ENCODE measurements around the gene ATP2C2. TPM values are rescaled to one million over a fixed set of nuclear protein-coding genes. Genes with fewer than 3 reads are reported as not detected.

Gene ATP2C2
- total RNA-seq, 1 donor from 2014 or later: not detected

DNA sequence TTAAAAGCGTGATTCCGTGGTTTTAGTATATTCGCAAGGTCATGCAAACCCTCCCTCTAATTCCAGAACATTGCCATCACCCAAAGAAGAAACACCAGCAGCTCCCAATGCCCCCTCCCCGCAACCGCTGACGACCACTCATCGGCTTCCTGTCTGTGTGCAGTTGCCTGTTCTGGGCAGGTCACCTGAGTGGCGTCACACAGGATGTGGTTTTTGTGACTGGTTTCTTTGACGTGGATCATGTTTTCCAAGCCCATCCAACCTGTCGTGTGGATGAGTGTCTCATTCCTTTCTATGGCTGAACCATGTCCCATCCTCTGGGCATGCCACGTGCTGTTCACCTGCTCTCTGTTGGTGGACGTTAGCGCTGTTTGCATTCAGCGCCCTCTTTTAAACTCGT is 8.2 kb upstream of the ATP2C2 start:
- intact Hi-C loops (cut with micrococcal nuclease): no loop called here
- Mint-ChIP-seq H3K4me1 (ENCODE audit: low read depth) (peaks cover 37% of the 10 kb centered on the region), H3K36me3 (ENCODE audit: low read depth) (peaks cover 4% of the 10 kb centered on the region), H3K4me3 (ENCODE audit: low read depth) (peak overlapping the region; percentile 17), H3K9me3 (no peaks in the 10 kb centered on the region), H3K27ac (peak overlapping the region; percentile 72), H3K27me3 (ENCODE audit: low read depth) (peaks cover 5% of the 10 kb centered on the region)
- peak; percentile 53 for DNase-seq (ENCODE audit: low spot score)

DNA sequence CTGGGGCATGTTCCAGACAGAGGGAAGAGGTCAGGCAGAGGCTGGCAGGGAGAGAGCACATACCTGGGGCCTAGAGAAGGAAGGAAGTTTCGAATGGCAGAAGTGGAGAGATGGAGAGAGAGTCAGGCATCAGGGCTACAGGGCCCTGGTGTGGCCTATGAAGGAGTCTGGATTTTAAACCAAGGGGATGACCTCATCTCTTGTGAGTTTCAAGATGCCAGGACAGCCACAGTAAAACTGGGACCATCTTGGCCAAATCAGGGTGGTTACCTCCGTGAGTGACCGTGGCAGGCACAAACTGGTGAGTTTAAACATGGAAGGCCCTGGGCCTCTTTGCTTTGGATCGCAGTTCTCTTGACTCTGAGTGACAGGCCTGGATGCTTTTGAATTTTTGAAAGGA is 7.6 kb upstream of the ATP2C2 start:
- no peak for DNase-seq (ENCODE audit: low spot score)

DNA sequence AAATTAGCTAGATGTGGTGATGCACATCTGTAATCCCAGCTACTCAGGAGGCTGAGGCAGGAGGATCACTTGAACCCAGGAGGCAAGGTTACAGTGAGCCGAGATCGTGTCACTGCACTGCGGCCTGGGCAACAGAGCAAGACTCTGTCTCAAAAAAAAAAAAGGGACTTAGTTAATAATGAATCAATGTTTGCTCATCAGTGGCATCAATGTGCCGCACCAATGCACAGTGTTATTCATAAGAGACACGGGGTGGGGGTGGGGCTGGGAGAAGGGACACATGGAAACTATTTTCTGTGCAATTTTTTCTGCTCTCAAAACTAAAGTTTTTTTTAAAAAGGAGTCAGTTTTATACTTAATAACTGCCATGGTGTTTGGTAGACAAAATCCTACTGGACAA is 6.8 kb upstream of the ATP2C2 start:
- peaks cover 37% of the 10 kb centered on the region for H3K4me1 Mint-ChIP-seq (ENCODE audit: low read depth)
- peaks cover 4% of the 10 kb centered on the region for H3K36me3 Mint-ChIP-seq (ENCODE audit: low read depth)
- H3K4me3 Mint-ChIP-seq (ENCODE audit: low read depth): no peak overlapping the region
- no peak for DNase-seq (ENCODE audit: low spot score)
- intact Hi-C loops (cut with micrococcal nuclease): no loop called here
- H3K27me3 Mint-ChIP-seq (ENCODE audit: low read depth): peaks cover 12% of the 10 kb centered on the region
- no peaks in the 10 kb centered on the region for H3K9me3 Mint-ChIP-seq
- H3K27ac Mint-ChIP-seq: no peak overlapping the region

More for the DNA sequence above, 7.6 kb upstream of the ATP2C2 start:
- Mint-ChIP-seq H3K4me1 (ENCODE audit: low read depth) (peaks cover 37% of the 10 kb centered on the region), H3K9me3 (no peaks in the 10 kb centered on the region), H3K4me3 (ENCODE audit: low read depth) (no peak overlapping the region), H3K27me3 (ENCODE audit: low read depth) (peaks cover 5% of the 10 kb centered on the region), H3K27ac (peak overlapping the region; percentile 72), H3K36me3 (ENCODE audit: low read depth) (peaks cover 4% of the 10 kb centered on the region)
- intact Hi-C loops (cut with micrococcal nuclease): no loop called here

DNA sequence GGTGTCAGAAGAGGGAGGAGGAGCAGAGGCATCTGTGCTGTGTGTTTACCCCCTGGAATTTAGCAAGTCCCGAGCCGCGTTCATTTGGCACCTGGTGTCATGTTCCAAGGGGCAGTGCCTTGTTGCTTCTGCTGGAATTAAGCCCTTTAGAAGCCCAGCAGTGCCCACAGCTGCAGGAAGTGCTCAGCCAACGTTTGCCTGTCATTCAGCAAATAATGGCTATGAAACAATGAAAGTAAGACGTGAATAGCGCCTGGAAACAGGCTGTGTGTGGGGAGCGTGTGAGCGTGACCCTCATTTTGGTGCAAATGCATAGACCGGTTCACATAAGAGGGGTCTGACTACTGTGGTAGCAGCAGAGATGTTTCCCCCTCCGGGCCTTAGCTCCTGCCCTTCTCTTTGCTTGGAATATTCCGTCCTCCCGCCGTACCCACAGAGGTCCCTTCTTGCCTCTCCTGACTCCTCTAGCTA is 5.8 kb upstream of the ATP2C2 start:
- peaks cover 4% of the 10 kb centered on the region for H3K36me3 Mint-ChIP-seq (ENCODE audit: low read depth)
- H3K4me3 Mint-ChIP-seq (ENCODE audit: low read depth): no peak overlapping the region
- H3K4me1 Mint-ChIP-seq (ENCODE audit: low read depth): peaks cover 27% of the 10 kb centered on the region
- DNase-seq (ENCODE audit: low spot score): no peak
- H3K27ac Mint-ChIP-seq: no peak overlapping the region
- intact Hi-C loops (cut with micrococcal nuclease): no loop called here
- H3K27me3 Mint-ChIP-seq (ENCODE audit: low read depth): peaks cover 21% of the 10 kb centered on the region
- H3K9me3 Mint-ChIP-seq: no peaks in the 10 kb centered on the region

DNA sequence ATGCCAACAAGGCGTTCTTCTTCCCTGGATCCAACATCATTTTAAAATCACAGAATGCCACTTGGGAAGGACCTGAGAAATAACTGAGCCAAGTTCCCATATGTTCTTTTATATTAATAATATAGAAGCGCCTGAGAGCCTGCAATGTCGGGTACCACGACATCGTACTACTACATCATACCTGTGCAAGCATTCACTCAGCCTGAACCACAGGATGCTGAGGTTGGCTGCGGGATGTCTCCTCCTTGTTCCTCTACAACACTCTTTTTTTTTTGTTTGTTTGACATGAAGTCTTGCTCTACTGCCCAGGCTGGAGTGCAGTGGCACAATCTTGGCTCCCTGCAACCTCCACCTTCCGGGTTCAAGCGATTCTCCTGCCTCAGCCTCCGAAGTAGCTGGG is 2.1 kb upstream of the ATP2C2 start:
- Mint-ChIP-seq H3K27me3 (ENCODE audit: low read depth) (peaks cover 50% of the 10 kb centered on the region), H3K27ac (no peak overlapping the region), H3K36me3 (ENCODE audit: low read depth) (no peaks in the 10 kb centered on the region), H3K4me3 (ENCODE audit: low read depth) (no peak overlapping the region), H3K4me1 (ENCODE audit: low read depth) (peaks cover 2% of the 10 kb centered on the region), H3K9me3 (no peaks in the 10 kb centered on the region)
- intact Hi-C loops (cut with micrococcal nuclease): no loop called here
- DNase-seq (ENCODE audit: low spot score): no peak

DNA sequence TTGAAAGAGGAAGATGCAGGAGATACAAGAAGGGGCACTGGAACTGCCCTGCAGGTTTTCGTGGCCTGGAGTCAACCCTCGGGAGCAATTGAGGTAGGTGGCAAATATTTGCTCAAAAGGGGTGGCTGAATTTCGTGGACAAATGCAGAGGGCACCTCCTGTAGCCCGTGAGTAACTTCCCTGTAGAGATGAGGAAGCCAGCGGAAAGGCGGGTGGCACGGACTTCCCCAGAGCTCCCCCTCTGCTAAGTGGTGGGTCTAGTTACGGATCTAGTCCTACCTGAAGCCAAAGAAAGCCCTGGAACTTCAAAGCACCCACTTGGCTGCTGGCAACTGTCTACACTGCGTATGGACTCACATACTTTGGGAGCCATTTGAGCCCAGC is 1.0 kb upstream of the ATP2C2 start:
- peaks cover 2% of the 10 kb centered on the region for H3K4me1 Mint-ChIP-seq (ENCODE audit: low read depth)
- no peak overlapping the region for H3K4me3 Mint-ChIP-seq (ENCODE audit: low read depth)
- no peak for DNase-seq (ENCODE audit: low spot score)
- peaks cover 56% of the 10 kb centered on the region for H3K27me3 Mint-ChIP-seq (ENCODE audit: low read depth)
- intact Hi-C loops (cut with micrococcal nuclease): no loop called here
- no peaks in the 10 kb centered on the region for H3K9me3 Mint-ChIP-seq
- no peaks in the 10 kb centered on the region for H3K36me3 Mint-ChIP-seq (ENCODE audit: low read depth)
- no peak overlapping the region for H3K27ac Mint-ChIP-seq

DNA sequence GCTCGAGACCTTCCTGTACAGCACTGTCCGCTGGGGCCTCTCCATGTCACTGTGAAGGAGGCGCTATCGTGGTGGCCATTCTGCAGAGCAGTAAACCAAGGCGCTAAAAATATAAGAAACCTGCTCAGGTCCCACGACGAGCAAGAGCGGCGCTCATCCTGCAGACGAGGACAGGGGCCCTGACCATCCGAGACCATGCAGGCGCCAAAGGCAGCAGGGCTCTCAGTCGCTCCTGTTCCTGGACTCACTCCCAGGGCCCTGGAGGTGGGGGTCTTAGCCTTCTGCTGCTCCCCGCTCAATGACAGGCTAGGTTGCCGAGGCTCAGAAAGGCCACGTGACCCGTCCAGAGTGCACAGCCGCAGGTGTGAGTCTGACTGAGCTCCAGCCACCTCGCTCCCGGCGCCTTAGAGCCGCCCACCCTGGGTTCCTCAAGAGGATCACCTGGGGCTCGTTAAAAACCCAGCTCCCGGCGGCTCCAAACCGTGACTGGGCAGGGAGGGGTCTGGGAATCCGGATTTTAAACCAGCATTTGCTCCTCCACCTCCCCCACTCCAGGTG is 509 bp upstream of the ATP2C2 start:
- no peaks in the 10 kb centered on the region for H3K9me3 Mint-ChIP-seq
- H3K27ac Mint-ChIP-seq: no peak overlapping the region
- no peak overlapping the region for H3K4me3 Mint-ChIP-seq (ENCODE audit: low read depth)
- no peaks in the 10 kb centered on the region for H3K36me3 Mint-ChIP-seq (ENCODE audit: low read depth)
- intact Hi-C loops (cut with micrococcal nuclease): no loop called here
- peaks cover 2% of the 10 kb centered on the region for H3K4me1 Mint-ChIP-seq (ENCODE audit: low read depth)
- DNase-seq (ENCODE audit: low spot score): no peak
- peaks cover 56% of the 10 kb centered on the region for H3K27me3 Mint-ChIP-seq (ENCODE audit: low read depth)

DNA sequence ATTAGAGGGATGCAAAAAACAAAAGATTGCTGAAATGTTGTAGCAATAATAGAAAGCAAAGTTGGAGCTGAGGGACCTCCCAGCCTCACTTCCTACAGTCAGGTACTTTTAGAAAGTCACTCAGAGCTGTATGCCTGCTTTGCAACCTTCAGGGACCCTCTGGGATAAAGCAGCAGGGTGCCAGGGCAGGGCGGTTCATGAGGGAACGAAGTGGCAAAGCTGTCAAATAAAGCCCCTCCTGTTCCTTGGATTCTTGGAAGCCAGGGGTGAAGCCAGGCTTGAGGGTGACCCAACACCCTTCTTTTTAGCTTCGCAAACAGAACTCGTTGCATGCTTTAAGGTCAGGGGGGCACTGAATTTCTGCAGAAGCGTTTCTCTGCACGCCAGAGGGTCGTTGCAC is 767 bp downstream of the ATP2C2 start:
- H3K4me1 Mint-ChIP-seq (ENCODE audit: low read depth): peaks cover 7% of the 10 kb centered on the region
- no peak overlapping the region for H3K27ac Mint-ChIP-seq
- DNase-seq (ENCODE audit: low spot score): no peak
- no peak overlapping the region for H3K4me3 Mint-ChIP-seq (ENCODE audit: low read depth)
- H3K9me3 Mint-ChIP-seq: no peaks in the 10 kb centered on the region
- peaks cover 55% of the 10 kb centered on the region for H3K27me3 Mint-ChIP-seq (ENCODE audit: low read depth)
- intact Hi-C loops (cut with micrococcal nuclease): no loop called here
- no peaks in the 10 kb centered on the region for H3K36me3 Mint-ChIP-seq (ENCODE audit: low read depth)

DNA sequence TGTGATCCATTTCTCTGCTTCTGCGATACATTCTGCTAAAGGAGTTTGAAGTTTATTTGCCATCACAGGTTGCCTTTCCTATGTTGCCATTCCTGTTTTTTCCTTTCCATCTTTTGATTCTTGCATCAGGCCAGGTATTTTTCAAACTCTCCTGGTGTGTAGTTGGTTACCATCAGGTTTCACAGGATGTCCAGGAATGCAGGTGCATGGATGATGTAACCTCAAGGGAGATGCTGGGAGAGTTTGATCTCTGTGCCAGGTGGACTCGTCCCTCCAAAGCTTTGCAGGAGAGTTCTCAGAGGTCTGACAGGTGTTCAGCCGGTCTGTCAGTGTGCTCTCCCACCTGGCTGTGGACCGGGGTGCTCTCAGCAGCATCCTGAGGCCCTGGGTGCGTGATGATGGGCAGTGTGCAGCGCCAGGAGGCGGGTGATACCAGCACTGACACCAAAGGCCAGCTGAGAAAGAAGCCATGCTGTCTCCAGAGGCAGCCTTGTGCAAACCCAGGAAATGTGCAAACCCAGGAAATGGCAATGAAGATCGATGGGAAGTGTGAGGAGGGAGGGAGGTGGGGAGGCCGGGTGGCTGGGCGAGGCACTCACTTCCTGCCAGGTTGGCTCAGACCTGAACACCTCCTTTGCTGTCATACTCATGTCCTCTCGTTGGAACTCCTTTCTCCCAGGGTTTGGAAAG is 1.7 kb downstream of the ATP2C2 start:
- H3K4me1 Mint-ChIP-seq (ENCODE audit: low read depth): peaks cover 8% of the 10 kb centered on the region
- no peaks in the 10 kb centered on the region for H3K36me3 Mint-ChIP-seq (ENCODE audit: low read depth)
- H3K9me3 Mint-ChIP-seq: no peaks in the 10 kb centered on the region
- H3K4me3 Mint-ChIP-seq (ENCODE audit: low read depth): no peak overlapping the region
- intact Hi-C loops (cut with micrococcal nuclease): no loop called here
- peaks cover 51% of the 10 kb centered on the region for H3K27me3 Mint-ChIP-seq (ENCODE audit: low read depth)
- H3K27ac Mint-ChIP-seq: no peak overlapping the region
- DNase-seq (ENCODE audit: low spot score): no peak

DNA sequence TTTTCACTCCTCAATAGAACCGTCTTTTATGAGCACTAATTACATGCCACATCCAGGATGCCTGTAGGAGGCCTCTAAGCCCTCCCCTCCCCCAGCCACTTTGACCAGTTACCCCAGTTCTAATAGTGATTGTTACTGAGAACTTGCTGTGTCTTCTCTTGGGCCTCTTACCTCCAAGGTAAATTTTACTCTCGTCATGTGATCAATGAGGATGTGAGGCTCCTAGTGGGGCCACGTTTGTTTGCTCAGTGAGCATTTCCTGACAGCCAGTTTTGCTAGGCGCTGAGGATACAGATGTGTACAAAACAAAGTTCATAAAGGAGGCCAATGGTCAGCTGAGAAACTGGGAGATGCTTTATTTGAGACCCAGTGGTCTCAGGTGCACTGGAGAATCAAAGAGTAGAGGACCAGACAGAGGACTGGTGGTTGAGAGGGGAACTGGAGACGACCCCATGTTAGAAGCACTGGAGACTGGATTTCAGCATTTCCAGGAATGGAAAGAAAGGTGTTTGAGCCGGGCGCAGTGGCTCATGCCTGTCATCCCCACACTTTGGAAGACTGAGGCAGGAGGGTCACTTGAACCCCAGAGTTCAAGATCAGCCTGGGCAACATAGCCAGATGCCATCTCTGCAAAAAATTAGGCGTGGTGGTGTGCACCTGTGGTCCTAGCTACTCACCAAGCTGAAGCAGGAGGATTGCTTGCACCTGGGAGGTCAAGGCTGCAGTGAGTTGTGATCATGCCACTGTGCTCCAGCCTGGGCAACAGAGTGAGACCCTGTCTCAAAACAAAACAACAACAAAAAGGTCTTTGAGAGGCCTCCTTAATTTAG is 2.6 kb downstream of the ATP2C2 start:
- H3K9me3 Mint-ChIP-seq: no peaks in the 10 kb centered on the region
- intact Hi-C loops (cut with micrococcal nuclease): no loop called here
- DNase-seq (ENCODE audit: low spot score): no peak
- H3K27ac Mint-ChIP-seq: no peak overlapping the region
- H3K36me3 Mint-ChIP-seq (ENCODE audit: low read depth): no peaks in the 10 kb centered on the region
- peaks cover 57% of the 10 kb centered on the region for H3K27me3 Mint-ChIP-seq (ENCODE audit: low read depth)
- no peak overlapping the region for H3K4me3 Mint-ChIP-seq (ENCODE audit: low read depth)
- peaks cover 8% of the 10 kb centered on the region for H3K4me1 Mint-ChIP-seq (ENCODE audit: low read depth)

DNA sequence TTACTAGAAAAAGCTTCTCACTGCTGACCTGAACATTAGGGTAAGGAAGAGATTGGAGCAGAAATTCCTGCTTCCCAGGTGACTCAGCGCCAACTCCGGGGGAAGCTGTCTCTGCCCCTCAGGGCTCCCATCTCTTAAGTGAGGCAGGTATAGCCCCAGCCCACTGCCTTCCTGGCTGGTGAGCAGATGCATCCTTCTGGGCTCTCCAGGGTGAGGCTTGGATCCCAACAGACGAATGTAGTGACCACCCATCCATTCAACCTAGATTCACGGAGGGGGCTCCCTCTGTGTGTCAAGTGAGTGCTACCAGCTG is 3.2 kb downstream of the ATP2C2 start:
- no peaks in the 10 kb centered on the region for H3K9me3 Mint-ChIP-seq
- H3K4me3 Mint-ChIP-seq (ENCODE audit: low read depth): no peak overlapping the region
- H3K36me3 Mint-ChIP-seq (ENCODE audit: low read depth): no peaks in the 10 kb centered on the region
- intact Hi-C loops (cut with micrococcal nuclease): no loop called here
- H3K27me3 Mint-ChIP-seq (ENCODE audit: low read depth): peaks cover 52% of the 10 kb centered on the region
- DNase-seq (ENCODE audit: low spot score): no peak
- H3K27ac Mint-ChIP-seq: no peak overlapping the region
- H3K4me1 Mint-ChIP-seq (ENCODE audit: low read depth): peaks cover 8% of the 10 kb centered on the region

DNA sequence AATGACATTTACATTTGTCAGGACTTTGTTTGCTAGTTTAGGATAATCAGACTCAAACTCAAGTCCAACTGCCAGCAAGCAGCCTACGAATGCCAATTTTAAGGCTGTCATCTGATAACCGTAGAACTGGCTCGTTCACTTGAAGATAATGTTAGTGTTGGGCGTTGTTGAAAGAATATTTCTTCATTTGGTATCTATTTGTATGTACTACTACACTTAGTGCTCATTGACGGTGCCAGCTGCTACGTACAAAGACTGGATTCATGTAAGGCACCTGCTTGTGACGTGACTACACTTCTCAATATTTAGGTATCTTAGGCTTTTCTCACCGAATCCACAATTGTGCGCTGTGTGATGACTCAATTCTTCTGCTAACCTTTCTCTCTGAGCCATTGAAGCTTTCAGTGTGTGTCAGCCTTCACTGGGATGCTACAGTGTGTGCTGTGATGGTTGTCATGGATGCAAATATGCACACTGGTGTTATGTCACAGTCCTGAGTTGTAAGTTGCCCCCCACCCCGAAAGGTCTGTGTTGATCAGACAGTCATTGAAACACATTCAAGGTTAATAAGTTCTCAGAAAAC is 5.7 kb downstream of the ATP2C2 start:
- Mint-ChIP-seq H3K4me1 (ENCODE audit: low read depth) (peaks cover 8% of the 10 kb centered on the region), H3K27me3 (ENCODE audit: low read depth) (peaks cover 30% of the 10 kb centered on the region), H3K27ac (no peak overlapping the region), H3K4me3 (ENCODE audit: low read depth) (no peak overlapping the region), H3K9me3 (no peaks in the 10 kb centered on the region), H3K36me3 (ENCODE audit: low read depth) (no peaks in the 10 kb centered on the region)
- DNase-seq (ENCODE audit: low spot score): no peak
- intact Hi-C loops (cut with micrococcal nuclease): no loop called here

DNA sequence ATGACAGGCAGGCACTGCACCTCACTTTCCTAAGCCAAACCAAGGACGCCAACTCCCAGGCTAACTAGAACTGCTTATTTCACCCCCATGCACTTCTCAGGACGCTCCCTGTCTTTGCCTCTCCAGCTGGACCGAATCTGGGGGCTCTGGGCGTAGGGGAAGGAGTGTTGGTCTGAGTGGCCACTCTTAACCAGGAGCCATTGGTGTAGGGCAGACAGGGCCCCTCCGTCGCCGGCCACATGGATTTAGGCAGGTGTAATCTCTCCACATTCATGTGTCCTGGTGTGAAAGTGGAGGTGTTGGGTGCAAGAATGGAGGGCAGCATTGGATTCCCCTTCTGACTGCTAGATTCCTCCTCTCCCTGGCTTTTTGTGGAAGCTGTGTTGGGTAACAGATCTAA is 9.8 kb downstream of the ATP2C2 start:
- no peak overlapping the region for H3K4me3 Mint-ChIP-seq (ENCODE audit: low read depth)

More for the DNA sequence above, 9.8 kb downstream of the ATP2C2 start:
- no peak for DNase-seq (ENCODE audit: low spot score)
- Mint-ChIP-seq H3K27me3 (ENCODE audit: low read depth) (peaks cover 17% of the 10 kb centered on the region), H3K4me1 (ENCODE audit: low read depth) (peaks cover 7% of the 10 kb centered on the region), H3K36me3 (ENCODE audit: low read depth) (no peaks in the 10 kb centered on the region), H3K27ac (no peak overlapping the region), H3K9me3 (no peaks in the 10 kb centered on the region)
- intact Hi-C loops (cut with micrococcal nuclease): no loop called here
